HCT116 (cell line): Measurements from ENCODE around the gene TSPOAP1.

Source experiments
- CTCF ChIP-seq, 3 experiments: fragments of 200-600 bp in 1 of 3; sonication (generic) in 1 of 3; IDR thresholded peaks in 2 of 3; conservative IDR thresholded peaks in 1 of 3; 2 replicates each; pipeline ENCODE4 v1.5.1; 2012 to 2017; ENCODE audit warnings: low read depth in 2 of 3, low read length in 2 of 3, antibody characterized with exemption in 1 of 3, borderline replicate concordance in 1 of 3, control low read depth in 1 of 3, mild to moderate bottlenecking in 1 of 3, mixed read lengths in 1 of 3, mixed run types in 1 of 3, moderate library complexity in 1 of 3; ENCODE audit not compliant: insufficient read depth in 1 of 3
- EZH2 ChIP-seq: fragments of 200-600 bp; sonication (generic); IDR thresholded peaks from 2 replicates; pipeline ENCODE4 v1.6.1; 2017; ENCODE audit warnings: antibody characterized with exemption, mixed run types
- EZH2phosphoT487 ChIP-seq: fragments of 200-600 bp; IDR thresholded peaks from 2 replicates; pipeline ENCODE4 v1.6.1; 2018; ENCODE audit warnings: antibody characterized with exemption, borderline replicate concordance
- POLR2A ChIP-seq: IDR thresholded peaks from 2 replicates; pipeline ENCODE4 v1.7.0; 2011; ENCODE audit warnings: borderline replicate concordance; ENCODE audit not compliant: insufficient read depth, insufficient read length; ENCODE audit errors: extremely low read depth
- RAD21 ChIP-seq: IDR thresholded peaks from 2 replicates; pipeline ENCODE4 v1.6.1; 2012; ENCODE audit warnings: low read depth, mild to moderate bottlenecking

DNA sequence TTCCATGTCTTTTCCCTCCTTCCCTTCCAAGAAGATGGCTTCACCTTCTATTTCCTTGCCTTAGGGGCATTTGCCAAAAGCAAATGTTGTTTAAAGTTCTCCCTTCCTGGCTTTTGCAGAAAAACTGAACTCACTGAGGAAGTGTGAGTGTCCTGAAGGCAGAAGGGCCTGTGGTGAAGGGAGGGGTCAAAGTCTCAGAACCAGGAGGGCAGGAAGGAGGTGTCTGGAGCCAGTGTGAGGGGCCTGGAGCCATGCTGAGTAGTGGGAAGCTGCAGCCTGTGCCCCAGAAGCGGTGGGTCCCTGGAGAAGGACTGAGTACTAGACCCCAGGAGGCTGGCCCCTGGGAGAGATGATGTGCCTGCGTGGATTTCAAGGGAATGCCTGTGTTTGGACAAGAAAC, 47.2 kb upstream of the TSPOAP1 start:
- TF ChIP-seq CTCF (IDR thresholded peaks at IDR 0.05 in 2 of 3, conservative IDR thresholded peaks at IDR 0.05 in 1 of 3; ENCODE audit: borderline replicate concordance in 1 of 3, insufficient read depth in 1 of 3, low read depth in 2 of 3, low read length in 2 of 3) (no peak), EZH2phosphoT487 (no peak), POLR2A (no peak), RAD21 (no peak), EZH2 (no peak)
